Stimulated activated CD4-positive, alpha-beta T cell treated with anti-CD3 and anti-CD28 coated beads, Interleukin-2, amount 100 ng/mL, for 24 hours (primary cell): ENCODE results near the gene MSLN.

Experiments
- DNase-seq, 2 donors: peaks; one replicate each; pipeline ENCODE4 v3.0.0-alpha.2; 2020

MSLN gene

DNA sequence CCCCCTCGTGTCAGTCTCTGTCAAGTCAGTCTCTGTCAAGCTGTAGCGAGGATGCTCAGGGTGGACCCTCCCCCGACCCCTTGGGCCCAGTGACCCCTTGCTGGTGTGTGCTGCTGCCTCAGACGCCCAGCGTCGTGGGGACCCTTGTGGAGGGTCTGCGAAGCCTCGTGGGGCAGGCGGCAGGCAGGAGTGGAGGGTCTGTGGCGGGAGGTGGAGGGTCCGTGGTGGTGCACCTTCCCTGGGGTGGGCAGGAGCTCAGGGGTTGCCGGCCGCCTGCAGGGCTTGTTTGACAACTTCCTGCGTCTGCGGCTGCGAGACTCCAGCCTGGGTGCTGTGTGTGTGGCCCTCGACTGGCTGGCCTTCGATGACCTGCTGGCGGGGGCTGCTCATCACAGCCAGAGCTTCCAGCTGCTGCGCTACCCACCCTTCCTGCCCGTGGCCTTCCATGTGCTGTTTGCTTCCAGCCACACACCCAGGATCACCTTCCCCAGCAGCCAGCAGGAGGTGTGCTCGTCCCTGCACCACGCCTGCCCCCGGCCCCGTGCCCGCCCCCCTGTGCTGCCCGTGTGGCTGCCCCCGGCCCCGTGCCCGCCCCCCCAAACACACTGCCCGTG lies 34.4 kb downstream of the MSLN start:
- DNase-seq: no peak

GRCh38 chr16:795580-796229 lies 35.2 kb downstream of the MSLN start:
- no peak for DNase-seq

- DNase-seq: no peak
Measured at GRCh38 chr16:796296-797119, 36.0 kb downstream of the MSLN start.

DNA sequence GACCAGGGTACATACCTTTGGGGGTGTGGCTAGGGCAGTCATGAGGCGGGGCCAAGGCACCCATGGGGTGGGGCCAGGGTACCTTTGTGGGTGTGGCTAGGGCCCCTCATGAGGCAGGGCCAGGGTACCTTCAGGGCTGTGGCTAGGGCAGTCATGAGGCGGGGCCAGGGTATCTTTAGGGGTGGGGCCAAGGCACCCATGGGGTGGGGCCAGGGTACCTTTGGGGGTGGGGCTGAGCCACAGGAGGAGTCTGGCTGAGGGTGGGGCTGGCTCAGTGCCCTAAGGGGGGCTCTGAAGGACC lies 36.5 kb downstream of the MSLN start:
- DNase-seq: peak in 1 of 2 donors; percentile 52

- no peak for DNase-seq
Measured at GRCh38 chr16:797686-798085, 37.2 kb downstream of the MSLN start.

GRCh38 chr16:798666-799065 lies 38.1 kb downstream of the MSLN start:
- no peak for DNase-seq

GRCh38 chr16:799111-799947 lies 38.8 kb downstream of the MSLN start:
- no peak for DNase-seq

- DNase-seq: peak in 1 of 2 donors; percentile 33
Measured at GRCh38 chr16:799948-800833, 39.7 kb downstream of the MSLN start, which contains the start of gene GNG13. Gene GNG13, minus strand, starts transcription at chr16:800734. Its CDS starts 1,657 bp downstream, at chr16:799077.

- DNase-seq: no peak
Measured at GRCh38 chr16:800834-801511, 40.4 kb downstream of the MSLN start.

DNA sequence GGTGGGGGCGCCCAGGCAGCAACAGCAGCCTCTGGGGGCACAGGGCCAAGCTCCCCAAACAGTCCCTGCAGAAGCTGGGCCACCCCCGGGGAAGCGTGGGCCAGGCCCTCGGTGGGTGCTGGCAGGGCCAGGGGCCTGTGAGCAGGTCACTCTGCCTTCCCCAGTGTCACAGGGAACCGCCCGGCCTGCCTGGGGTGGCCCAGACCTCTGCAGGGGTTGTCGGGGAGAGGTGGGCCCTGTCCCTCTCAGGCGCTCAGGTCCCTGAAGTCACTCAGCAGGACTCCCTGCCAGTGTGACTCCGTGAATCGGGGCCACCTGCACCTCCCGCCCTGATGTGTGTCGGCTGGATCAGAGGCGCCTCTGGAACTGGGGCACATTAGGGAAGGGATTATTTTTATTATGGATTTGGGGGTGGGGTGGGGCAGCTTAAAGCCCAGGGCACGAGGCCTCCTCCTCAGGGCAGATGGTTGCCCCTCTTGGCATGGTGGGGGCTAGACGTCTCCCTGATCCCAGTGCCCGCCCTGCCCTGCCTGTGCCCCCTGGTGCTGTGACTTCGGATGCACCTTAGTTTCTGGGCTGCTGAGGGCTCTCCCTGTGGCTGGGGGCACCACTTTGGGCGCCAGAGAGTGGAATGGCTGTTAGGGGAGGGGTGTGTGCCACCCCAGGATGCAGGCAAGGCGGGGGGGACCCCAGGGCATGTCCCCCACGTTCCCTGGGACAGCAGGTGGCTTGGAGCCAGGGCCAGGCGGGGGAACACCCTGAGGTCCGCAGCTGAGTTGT lies 41.2 kb downstream of the MSLN start:
- DNase-seq: no peak

- DNase-seq: no peak
Measured at GRCh38 chr16:802461-802860, 41.9 kb downstream of the MSLN start.

DNA sequence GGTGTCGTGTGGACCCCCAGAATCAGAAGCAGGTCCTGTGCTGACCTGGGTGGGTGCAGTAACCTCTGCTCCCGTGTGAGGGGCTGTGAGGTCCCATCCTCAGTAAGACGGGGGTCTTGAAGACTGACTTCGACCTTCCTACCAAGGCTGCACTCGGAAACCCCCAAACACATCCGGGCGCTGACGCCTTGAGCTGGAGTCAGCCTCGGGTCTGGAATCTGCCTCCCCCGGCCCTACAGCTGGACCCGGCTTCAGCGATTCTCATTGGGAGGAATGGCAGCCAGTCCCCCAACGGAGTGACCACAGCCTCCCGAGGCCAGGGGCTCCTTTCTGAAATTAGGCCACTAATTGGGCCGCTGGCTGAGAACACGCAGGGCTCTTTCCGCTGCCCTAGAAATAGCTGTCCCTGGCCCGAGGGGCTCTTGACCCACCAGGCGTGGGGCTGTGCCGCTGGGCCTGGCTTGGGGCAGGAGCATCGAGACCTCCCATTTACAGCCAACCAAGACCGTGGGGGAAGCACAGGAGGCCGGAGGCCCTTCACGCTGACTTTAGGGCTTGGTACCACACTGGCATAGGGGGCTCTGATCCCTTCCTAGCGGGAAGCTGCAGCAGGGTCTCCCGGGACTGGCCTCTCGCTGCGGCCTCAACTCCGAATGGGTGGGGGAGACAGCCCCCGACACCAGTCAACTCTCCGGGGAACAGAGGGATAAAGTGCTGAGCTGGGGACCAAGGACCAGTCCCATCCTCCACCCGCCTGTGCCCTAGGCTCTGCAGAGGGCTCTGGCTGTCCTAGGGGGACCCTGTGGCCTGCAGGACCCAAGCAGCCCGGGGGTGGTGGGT lies 42.6 kb downstream of the MSLN start:
- DNase-seq: no peak

DNA sequence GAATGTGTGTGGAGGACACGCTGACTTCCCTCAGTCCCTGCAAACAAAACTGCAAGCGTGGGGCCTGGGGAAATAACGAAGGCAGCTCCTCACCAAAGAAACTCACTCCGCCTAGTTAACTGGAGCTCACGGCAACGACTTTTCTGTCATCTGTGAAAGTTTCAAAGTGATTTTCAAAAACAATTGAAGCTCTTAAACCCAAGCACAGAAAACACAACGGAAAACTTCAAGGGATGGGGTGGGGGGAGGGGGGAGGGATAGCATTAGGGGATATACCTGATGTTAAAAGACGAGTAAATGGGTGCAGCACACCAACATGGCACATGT lies 43.2 kb downstream of the MSLN start:
- no peak for DNase-seq

DNA sequence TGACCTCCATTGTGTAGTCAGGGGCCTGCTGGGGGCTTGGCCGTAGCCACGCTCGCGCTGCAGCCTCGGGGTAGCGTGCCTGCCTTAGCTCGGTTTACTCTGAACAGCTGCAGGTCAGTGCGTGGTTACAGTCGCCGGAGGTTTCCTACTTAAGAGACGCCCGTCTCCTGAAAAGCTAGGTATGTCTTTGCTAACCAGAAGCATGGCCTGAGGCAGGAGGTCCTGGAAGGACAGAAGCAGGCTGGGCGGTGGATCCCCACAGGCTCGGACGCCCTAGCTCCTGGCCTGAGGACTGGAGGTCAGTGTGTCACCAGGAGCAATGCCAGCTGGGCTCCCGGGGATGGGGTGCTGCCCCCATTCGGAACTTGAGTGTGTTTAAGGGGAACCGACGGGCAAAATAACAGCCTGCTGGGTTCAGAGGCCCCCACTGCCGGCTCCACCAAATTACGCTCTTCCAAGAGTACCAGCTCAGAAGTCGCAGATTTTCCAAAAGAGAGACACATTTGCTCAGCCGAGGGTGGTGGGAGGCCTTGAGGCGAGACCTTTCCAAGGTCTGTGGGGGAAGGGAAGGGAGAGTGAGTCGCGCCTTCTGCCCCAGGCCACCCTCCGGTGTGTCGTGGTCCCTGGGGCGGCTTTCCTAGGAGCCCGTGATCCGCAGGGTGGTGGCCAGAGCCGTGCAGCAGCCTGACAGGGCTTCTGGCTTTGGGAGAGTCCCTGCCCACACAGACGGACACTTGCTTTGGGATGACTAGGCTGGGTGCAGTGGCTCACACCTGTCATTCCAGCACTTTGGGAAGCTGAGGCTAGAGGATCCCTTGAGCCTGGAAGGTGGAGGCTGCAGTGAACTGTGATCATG lies 43.9 kb downstream of the MSLN start:
- no peak for DNase-seq

DNA sequence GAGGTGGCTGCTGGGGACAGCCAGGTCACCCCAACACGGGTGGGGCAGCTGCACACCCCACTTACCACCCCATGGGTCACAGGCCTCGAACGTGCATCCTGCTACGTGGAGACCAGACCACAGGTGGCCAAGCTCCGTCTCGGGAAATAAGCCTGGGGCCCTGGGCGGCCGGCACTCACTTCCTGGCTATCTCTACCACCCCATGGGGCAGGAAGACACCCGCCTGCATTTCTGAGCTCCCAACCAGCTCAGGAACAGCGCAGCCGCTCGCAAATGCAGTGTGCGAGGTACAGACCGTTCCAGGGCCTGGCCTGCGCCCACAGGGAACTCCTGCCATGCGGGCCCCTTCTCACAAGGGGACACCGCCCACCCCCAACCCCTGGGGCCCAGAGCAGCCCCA lies 44.9 kb downstream of the MSLN start:
- DNase-seq: no peak

GRCh38 chr16:807347-808084 lies 47.0 kb downstream of the MSLN start:
- DNase-seq: peak; percentile 85 to 90

DNA sequence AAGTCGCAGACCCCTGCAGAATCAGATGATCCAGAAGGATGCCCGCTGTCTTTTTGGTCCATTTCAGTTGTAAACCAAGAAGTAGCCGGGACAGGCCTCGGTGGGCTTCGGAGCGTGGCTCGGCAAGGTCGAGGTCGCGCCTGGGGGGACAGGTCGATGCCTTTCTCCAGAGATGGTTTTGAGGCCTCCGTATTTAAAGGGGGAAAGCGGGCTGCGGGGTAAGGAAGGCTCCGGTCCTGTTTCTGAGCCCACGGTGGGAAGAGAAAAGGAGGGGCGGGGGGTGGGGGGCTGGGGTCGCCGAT lies 47.5 kb downstream of the MSLN start:
- DNase-seq: no peak

DNA sequence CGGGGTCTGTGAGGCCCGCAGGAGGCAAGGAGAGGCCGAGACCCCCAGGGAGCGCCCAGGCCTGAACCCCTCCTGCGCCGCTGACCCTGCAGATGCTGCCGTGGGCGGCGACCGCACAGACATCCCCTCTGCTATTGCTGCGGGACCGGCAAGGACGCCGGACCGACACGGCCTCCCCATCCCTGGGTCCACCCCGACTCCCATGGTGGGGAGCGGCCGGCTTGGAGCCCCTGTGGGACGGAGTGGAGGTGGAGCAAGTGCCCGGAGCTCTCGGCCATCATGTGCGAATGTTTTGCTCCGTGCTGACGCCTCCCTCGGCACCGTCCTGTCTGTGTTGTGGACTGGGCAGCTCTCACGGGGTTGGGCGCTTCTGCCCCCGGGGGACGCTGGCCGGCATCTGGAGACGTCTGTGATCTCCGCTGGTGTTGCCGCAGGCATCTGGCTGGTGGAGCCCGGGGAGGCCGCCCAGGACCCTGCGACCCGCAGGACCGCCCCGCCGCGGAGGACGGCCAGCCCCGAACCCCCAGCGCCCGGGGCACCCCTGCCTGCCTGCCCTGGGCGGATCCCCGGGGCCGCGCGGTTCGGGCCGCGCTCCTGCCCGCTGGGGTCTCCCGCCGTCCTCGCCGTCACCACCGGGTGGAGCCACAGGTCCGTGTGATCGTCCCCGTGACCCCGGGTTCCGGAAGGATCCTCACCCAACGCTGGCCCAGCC lies 52.8 kb downstream of the MSLN start:
- peak; percentile 66 to 73 for DNase-seq
